Adrenal gland (tissue), 12 donors: ENCODE data around the gene EHBP1. TPM values are rescaled to one million over a fixed set of nuclear protein-coding genes. Genes with fewer than 3 reads are reported as not detected.

Source experiments
- DNase-seq, 7 donors: peaks; one replicate each; pipeline ENCODE4 v3.0.0-alpha.2; 2019 to 2020
- H3K27ac ChIP-seq, 5 donors: fragments of 200-600 bp; sonication (generic) in 4 of 5; 1 replicate in 3 of 5; 2 replicates in 2 of 5; pipeline versions ENCODE4 v1.5.1 to v1.8.0; 2016 to 2020; ENCODE audit warnings: mild to moderate bottlenecking in 1 of 5
- H3K27me3 ChIP-seq: fragments of 200-600 bp; 2 replicates; pipeline ENCODE4 v1.8.0; 2021
- H3K36me3 ChIP-seq, 2 donors: fragments of 200-600 bp; replicated peaks in 1 of 2; 1 replicate in 1 of 2; 2 replicates in 1 of 2; pipeline versions ENCODE4 v1.5.1 to v1.8.0; 2018 to 2022
- H3K4me1 ChIP-seq, 2 donors: fragments of 200-600 bp; replicated peaks in 1 of 2; 1 replicate in 1 of 2; 2 replicates in 1 of 2; pipeline versions ENCODE4 v1.5.1 to v1.8.0; 2018 to 2021
- H3K4me3 ChIP-seq, 4 donors: fragments of 200-600 bp; sonication (generic) in 3 of 4; one replicate each; pipeline ENCODE4 v1.5.1; 2016 to 2018
- H3K9me3 ChIP-seq, 3 donors: fragments of 200-600 bp; sonication (generic) in 1 of 3; replicated peaks in 1 of 3; 1 replicate in 2 of 3; 2 replicates in 1 of 3; pipeline versions ENCODE4 v1.5.1 to v1.8.0; 2016 to 2021
- CTCF ChIP-seq, 6 experiments: fragments of 450-650 bp in 4 of 6; fragments of 200-600 bp in 2 of 6; sonication (generic) in 1 of 6; IDR thresholded peaks; 1 replicate in 5 of 6; 2 replicates in 1 of 6; pipeline versions ENCODE4 v1.5.1 to v1.8.0; 2016 to 2021; ENCODE audit warnings: antibody characterized with exemption in 6 of 6, mild to moderate bottlenecking in 2 of 6, moderate library complexity in 1 of 6
- POLR2A ChIP-seq, 2 donors: fragments of 450-650 bp; IDR thresholded peaks; one replicate each; pipeline ENCODE4 v1.6.1; 2017; ENCODE audit warnings: antibody characterized with exemption in 2 of 2, mild to moderate bottlenecking in 2 of 2, moderate library complexity in 1 of 2
- WGBS, 4 donors: extraction: QIAGEN DNeasy Blood & Tissue Kit in 2 of 4; methylation state at CpG; one replicate each; pipeline versions ENCODE4 v1.1.5 to v1.1.7; 2013 to 2017; 5-methylcytosine and 5-hydroxymethylcytosine counted together
- intact Hi-C, 2 donors: fragments of 100-400 bp; cut with DNase I; formaldehyde crosslinking; loops; one replicate each; pipeline versions ENCODE4 v1.14.1 to v1.15.0; 2022 to 2023
- polyA plus RNA-seq, 3 donors: library from polyadenylated mRNA; stranded (reverse); fragments of 200-250 nt in 2 of 3; fragments of 350-450 nt in 1 of 3; fragmentation: Illumina TruSeq in 1 of 3; extraction: RNeasy Lipid Tissue Mini Kit (QIAGEN cat#74804) in 1 of 3; gene quantifications; one replicate each; pipeline ENCODE4 v1.2.3, GENCODE V29; 2013 to 2014
- total RNA-seq, 9 donors: library from RNA; depleted of rRNA in 4 of 9; stranded (reverse); fragments of >200 nt in 4 of 9; fragments of 120-200 nt in 1 of 9; fragmentation: NEBNext Ultra II Directional in 1 of 9; extraction: Animal tissue kit (Norgen Biotek cat#: 25700) in 1 of 9; gene quantifications; one replicate each; pipeline versions ENCODE4 v1.1.0 to v1.2.4, GENCODE V29; 2013 to 2023
- donor health status: healthy with polysubstance abuse.
- donor health status: Bipolar disorder and iron deficiency.
- donor health status: DM: yes; HTN: yes; CAD: no.
- donor health status: DM: no; HTN: no; CAD: no.
- donor health status: DM: no; HTN: no; CAD: no.
- donor health status: DM: yes; HTN: yes; CAD: no.

The EHBP1 gene
- total and polyA plus RNA-seq, 12 donors: 13.5 to 83.6 (median 46.3) TPM

GRCh38 chr2:63003351-63003750 lies 297.8 kb downstream of the EHBP1 start:
- no peaks in the 10 kb centered on the region for H3K36me3 ChIP-seq
- no peak overlapping the region for H3K4me3 ChIP-seq
- peaks cover 0 to 5% (median 0%) of the 10 kb centered on the region in 3 donors for H3K9me3 ChIP-seq
- no peaks in the 10 kb centered on the region for H3K4me1 ChIP-seq
- H3K27me3 ChIP-seq: no peaks in the 10 kb centered on the region
- intact Hi-C loops: no loop called here
- no peak for DNase-seq
- no peak overlapping the region for H3K27ac ChIP-seq
- WGBS, 4 donors: 93 to 98% (median 98%) methylated on average over 4 of the region's 4 CpGs
- no peak for TF ChIP-seq CTCF (IDR thresholded peaks at IDR 0.05)
- no peak for TF ChIP-seq POLR2A (IDR thresholded peaks at IDR 0.05)

- no peak for DNase-seq
- no peak overlapping the region for H3K27ac ChIP-seq
- H3K4me1 ChIP-seq: no peaks in the 10 kb centered on the region
- intact Hi-C loops: no loop called here
- H3K27me3 ChIP-seq: no peaks in the 10 kb centered on the region
- H3K4me3 ChIP-seq: no peak overlapping the region
- H3K9me3 ChIP-seq: peaks cover 0 to 1% (median 0%) of the 10 kb centered on the region in 3 donors
- no peaks in the 10 kb centered on the region for H3K36me3 ChIP-seq
- no peak for TF ChIP-seq CTCF (IDR thresholded peaks at IDR 0.05)
- TF ChIP-seq POLR2A (IDR thresholded peaks at IDR 0.05): no peak
Measured at GRCh38 chr2:63007813-63008458, 302.4 kb downstream of the EHBP1 start.

- DNase-seq: no peak
- no peak for TF ChIP-seq CTCF (IDR thresholded peaks at IDR 0.05)
- intact Hi-C loops: no loop called here
Measured at GRCh38 chr2:63008838-63009237, 303.3 kb downstream of the EHBP1 start.

GRCh38 chr2:63009490-63009889 lies 304.0 kb downstream of the EHBP1 start:
- no peak overlapping the region for H3K4me3 ChIP-seq
- H3K36me3 ChIP-seq: no peaks in the 10 kb centered on the region
- intact Hi-C loops: no loop called here
- DNase-seq: no peak
- TF ChIP-seq POLR2A (IDR thresholded peaks at IDR 0.05) (no peak), CTCF (IDR thresholded peaks at IDR 0.05) (no peak)
- no peaks in the 10 kb centered on the region for H3K9me3 ChIP-seq
- H3K27me3 ChIP-seq: no peaks in the 10 kb centered on the region
- H3K27ac ChIP-seq: no peak overlapping the region
- no peaks in the 10 kb centered on the region for H3K4me1 ChIP-seq

More at GRCh38 chr2:63008838-63009237, 303.3 kb downstream of the EHBP1 start:
- Histone ChIP-seq H3K9me3 (no peaks in the 10 kb centered on the region), H3K27me3 (no peaks in the 10 kb centered on the region), H3K27ac (no peak overlapping the region), H3K4me3 (no peak overlapping the region), H3K4me1 (no peaks in the 10 kb centered on the region), H3K36me3 (no peaks in the 10 kb centered on the region)
- 94 to 95% (median 95%) methylated on average over 1 of the region's 1 CpG for WGBS, 4 donors
